NB4 (cell line): ENCODE data around the gene NNAT.

Experiments
- MYC ChIP-seq: IDR thresholded peaks from 2 replicates; pipeline ENCODE4 v1.6.1; 2011; ENCODE audit warnings: low read depth, low read length
- POLR2A ChIP-seq: IDR thresholded peaks from 2 replicates; pipeline ENCODE4 v1.6.1; 2011; ENCODE audit warnings: mild to moderate bottlenecking; ENCODE audit not compliant: insufficient read length; ENCODE audit errors: extremely low read depth
- TF ChIP-seq, protein P1 (sequence below): IDR thresholded peaks from one replicate; pipeline ENCODE4 v1.5.1; 2012; ENCODE audit warnings: low read depth, low read length
- TF ChIP-seq, protein P2 (sequence below): IDR thresholded peaks from 2 replicates; pipeline ENCODE4 v1.6.1; 2011; ENCODE audit warnings: low read depth, low read length

DNA sequence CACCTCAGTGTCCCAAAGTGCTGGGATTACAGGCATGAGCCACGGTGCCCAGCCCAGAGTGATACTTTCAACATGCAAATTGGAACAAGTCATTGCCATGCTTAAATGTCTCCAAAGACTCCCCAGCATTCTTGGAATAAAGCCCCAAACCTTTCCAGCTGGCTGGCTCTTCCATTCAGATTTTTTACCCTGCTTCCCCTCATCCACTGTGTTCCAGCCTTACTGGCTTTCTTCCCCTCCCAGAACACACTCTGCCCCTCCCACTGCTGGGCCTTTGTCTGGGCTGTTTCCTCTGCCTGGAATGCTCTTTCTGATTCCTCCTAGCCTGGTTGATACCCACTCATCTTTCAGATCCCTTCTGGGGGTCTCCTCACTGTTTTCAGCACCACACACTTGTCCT, 40.1 kb upstream of the NNAT start:
- TF ChIP-seq, protein P1, sequence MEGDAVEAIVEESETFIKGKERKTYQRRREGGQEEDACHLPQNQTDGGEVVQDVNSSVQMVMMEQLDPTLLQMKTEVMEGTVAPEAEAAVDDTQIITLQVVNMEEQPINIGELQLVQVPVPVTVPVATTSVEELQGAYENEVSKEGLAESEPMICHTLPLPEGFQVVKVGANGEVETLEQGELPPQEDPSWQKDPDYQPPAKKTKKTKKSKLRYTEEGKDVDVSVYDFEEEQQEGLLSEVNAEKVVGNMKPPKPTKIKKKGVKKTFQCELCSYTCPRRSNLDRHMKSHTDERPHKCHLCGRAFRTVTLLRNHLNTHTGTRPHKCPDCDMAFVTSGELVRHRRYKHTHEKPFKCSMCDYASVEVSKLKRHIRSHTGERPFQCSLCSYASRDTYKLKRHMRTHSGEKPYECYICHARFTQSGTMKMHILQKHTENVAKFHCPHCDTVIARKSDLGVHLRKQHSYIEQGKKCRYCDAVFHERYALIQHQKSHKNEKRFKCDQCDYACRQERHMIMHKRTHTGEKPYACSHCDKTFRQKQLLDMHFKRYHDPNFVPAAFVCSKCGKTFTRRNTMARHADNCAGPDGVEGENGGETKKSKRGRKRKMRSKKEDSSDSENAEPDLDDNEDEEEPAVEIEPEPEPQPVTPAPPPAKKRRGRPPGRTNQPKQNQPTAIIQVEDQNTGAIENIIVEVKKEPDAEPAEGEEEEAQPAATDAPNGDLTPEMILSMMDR, result no peak
- TF ChIP-seq, protein P2, sequence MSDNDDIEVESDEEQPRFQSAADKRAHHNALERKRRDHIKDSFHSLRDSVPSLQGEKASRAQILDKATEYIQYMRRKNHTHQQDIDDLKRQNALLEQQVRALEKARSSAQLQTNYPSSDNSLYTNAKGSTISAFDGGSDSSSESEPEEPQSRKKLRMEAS, result no peak
- TF ChIP-seq POLR2A (no peak), MYC (no peak)
